Heart left ventricle (tissue), 16 donors: ENCODE measurements around the gene FUT4. TPM values are rescaled to one million over a fixed set of nuclear protein-coding genes. Genes with fewer than 3 reads are reported as not detected.
A peak's percentile ranks its signal among the peaks of the same experiment; 100 is the strongest.

ENCODE experiments used
- ATAC-seq, 4 donors: fragments of 200-7000 bp; cut with Tn5 transposase; one replicate each; pipeline ENCODE4 v1.9.1; 2020 to 2022; ENCODE audit warnings: moderate library complexity in 4 of 4, mild to moderate bottlenecking in 3 of 4, moderate number of reproducible peaks in 1 of 4
- DNase-seq, 5 donors: peaks; one replicate each; pipeline ENCODE4 v3.0.0-alpha.2; 2020
- H3K27ac ChIP-seq, 12 donors: fragments of 200-600 bp; sonication (generic) in 4 of 12; one replicate each; pipeline versions ENCODE4 v1.5.0 to v1.8.0; 2016 to 2022; ENCODE audit warnings: mild to moderate bottlenecking in 2 of 12
- H3K27me3 ChIP-seq, 9 donors: fragments of 200-600 bp; sonication (generic) in 2 of 9; one replicate each; pipeline versions ENCODE4 v1.5.1 to v1.8.0; 2016 to 2022; ENCODE audit warnings: mild to moderate bottlenecking in 3 of 9
- H3K36me3 ChIP-seq, 9 donors: fragments of 200-600 bp; sonication (generic) in 2 of 9; one replicate each; pipeline versions ENCODE4 v1.5.0 to v1.8.0; 2018 to 2022; ENCODE audit warnings: mild to moderate bottlenecking in 2 of 9
- H3K4me1 ChIP-seq, 12 donors: fragments of 200-600 bp; sonication (generic) in 4 of 12; one replicate each; pipeline versions ENCODE4 v1.5.0 to v1.8.0; 2016 to 2022; ENCODE audit warnings: mild to moderate bottlenecking in 3 of 12
- H3K4me3 ChIP-seq, 12 donors: fragments of 200-600 bp; sonication (generic) in 4 of 12; one replicate each; pipeline versions ENCODE4 v1.5.0 to v1.8.0; 2017 to 2022; ENCODE audit warnings: mild to moderate bottlenecking in 9 of 12, moderate library complexity in 4 of 12
- H3K9me3 ChIP-seq, 12 donors: fragments of 200-600 bp; sonication (generic) in 4 of 12; one replicate each; pipeline versions ENCODE4 v1.5.0 to v1.8.0; 2016 to 2022; ENCODE audit warnings: mild to moderate bottlenecking in 1 of 12
- CTCF ChIP-seq, 12 donors: fragments of 200-600 bp; sonication (generic) in 4 of 12; IDR thresholded peaks; one replicate each; pipeline versions ENCODE4 v1.5.0 to v1.8.0; 2018 to 2022; ENCODE audit warnings: antibody characterized with exemption in 12 of 12, mild to moderate bottlenecking in 5 of 12
- POLR2A ChIP-seq, 2 donors: fragments of 450-650 bp; IDR thresholded peaks; one replicate each; pipeline ENCODE4 v1.6.1; 2017; ENCODE audit warnings: antibody characterized with exemption in 2 of 2, mild to moderate bottlenecking in 2 of 2, moderate library complexity in 2 of 2
- WGBS, 4 donors: extraction: QIAGEN DNeasy Blood & Tissue Kit in 2 of 4; methylation state at CpG; one replicate each; pipeline versions ENCODE4 v1.1.5 to v1.1.7; 2013 to 2018; 5-methylcytosine and 5-hydroxymethylcytosine counted together
- intact Hi-C, 10 donors: fragments of 100-400 bp; cut with DNase I; formaldehyde crosslinking; loops; one replicate each; pipeline versions ENCODE4 v1.11.1 to v1.14.2; 2022
- polyA plus RNA-seq, 2 donors: library from polyadenylated mRNA; stranded (reverse); fragments of 200-250 nt; gene quantifications; one replicate each; pipeline ENCODE4 v1.2.3, GENCODE V29; 2013
- total RNA-seq, 9 donors: library from RNA; depleted of rRNA in 2 of 9; stranded (reverse); fragments of >200 nt in 2 of 9; fragmentation: NEBNext Ultra II Directional in 3 of 9; extraction: Animal tissue kit (Norgen Biotek cat#: 25700) in 3 of 9; gene quantifications; one replicate each; pipeline versions ENCODE4 v1.1.0 to v1.2.4, GENCODE V29; 2016 to 2023
- donor health status: ischemic (EF 13 %, LVEDD 7.1; RV severe dilation, severe dysfunction).
- donor health status: healthy with polysubstance abuse.
- donor health status: DM: no; HTN: yes; CAD: no.
- donor health status: DM: no; HTN: no; CAD: no.
- donor health status: ischemic (EF 25% LVEDD 6.9; RV normal size, moderate dysfunction).
- donor health status: ischemic (EF 25% LVEDD 5.7; RV mildly dilated, moderate dysfunction).
- donor health status: healthy.
- donor health status: DM: yes; HTN: yes; CAD: no.
- donor health status: ischemic (EF 35%, LVEDD 5.7; RV mildly dilated, moderate dysfunction).
- donor health status: nonischemic (EF 11% LVEDD 7.7; RV severe dilation, severe dysfunction).
- donor health status: DM: yes; HTN: yes; CAD: no.
- donor health status: PGD.
- donor health status: ischemic (EF 29% LVEDD 5.4; RV normal size, mild dysfunction).
- donor health status: nonischemic (EF 23%, LVEDD 6.1; RV moderate dilation, normal function).

Gene FUT4
- total and polyA plus RNA-seq, 11 donors, result 0.46 to 4.7 (median 1.2) TPM

GRCh38 chr11:94511932-94512781 is 31.6 kb upstream of the FUT4 start, which contains the start of gene C11orf97:
TSS of gene C11orf97 (plus strand) at chr11:94512461. CDS start at chr11:94512529, 68 bp downstream.
- intact Hi-C loops, result no loop called here
- H3K27ac ChIP-seq, result no peak within 1 kb of the TSS
- TF ChIP-seq POLR2A (IDR thresholded peaks at IDR 0.05), result no peak
- no peak for TF ChIP-seq CTCF (IDR thresholded peaks at IDR 0.05)
- peak; percentile 37 to 80 (median 60) for DNase-seq
- H3K9me3 ChIP-seq, result no peaks in the 10 kb centered on the region
- peak in 3 of 4 donors; percentile 69 to 91 (median 89) for ATAC-seq
- peak within 1 kb of the TSS; percentile 32 to 64 (median 52) for H3K4me3 ChIP-seq
- no peaks in the 10 kb centered on the region for H3K36me3 ChIP-seq
- WGBS, 4 donors, result 16 to 28% (median 18%) methylated on average over 38 to 53 of the region's 53 CpGs
- peaks cover 0 to 8% (median 0%) of the 10 kb centered on the region in 9 donors for H3K27me3 ChIP-seq
- H3K4me1 ChIP-seq, result peaks cover 0 to 16% (median 4%) of the 10 kb centered on the region in 12 donors

- ATAC-seq (no peak), DNase-seq (no peak)
- intact Hi-C loops, result no loop called here
- WGBS, 4 donors, result 73 to 74% (median 74%) methylated on average over 2 of the region's 2 CpGs
- Histone ChIP-seq H3K4me1 (peaks cover 0 to 16% (median 4%) of the 10 kb centered on the region in 12 donors), H3K4me3 (peak overlapping the region in 1 of 12 donors; percentile 49), H3K36me3 (no peaks in the 10 kb centered on the region), H3K27ac (no peak overlapping the region), H3K27me3 (peaks cover 0 to 8% (median 0%) of the 10 kb centered on the region in 9 donors), H3K9me3 (no peaks in the 10 kb centered on the region)
- TF ChIP-seq CTCF (IDR thresholded peaks at IDR 0.05) (no peak), POLR2A (IDR thresholded peaks at IDR 0.05) (no peak)
Measured at GRCh38 chr11:94513091-94513490, 30.6 kb upstream of the FUT4 start.

GRCh38 chr11:94515398-94515797 is 28.3 kb upstream of the FUT4 start:
- no peaks in the 10 kb centered on the region for H3K9me3 ChIP-seq
- intact Hi-C loops, result loop anchor here in 1 of 10 donors (5.0 kb wide), 1 partner anchor 87 kb away; no protein-coding TSS in a partner anchor
- no peak overlapping the region for H3K27ac ChIP-seq
- WGBS, 4 donors, result 74 to 82% (median 78%) methylated on average over 2 of the region's 2 CpGs
- H3K4me1 ChIP-seq, result peaks cover 0 to 19% (median 4%) of the 10 kb centered on the region in 12 donors
- ATAC-seq, result no peak
- H3K36me3 ChIP-seq, result no peaks in the 10 kb centered on the region
- H3K4me3 ChIP-seq, result no peak overlapping the region
- H3K27me3 ChIP-seq, result peaks cover 0 to 8% (median 0%) of the 10 kb centered on the region in 9 donors
- no peak for DNase-seq
- no peak for TF ChIP-seq POLR2A (IDR thresholded peaks at IDR 0.05)
- no peak for TF ChIP-seq CTCF (IDR thresholded peaks at IDR 0.05)

GRCh38 chr11:94516725-94517124 is 27.0 kb upstream of the FUT4 start:
- H3K36me3 ChIP-seq, result no peaks in the 10 kb centered on the region
- no peak overlapping the region for H3K4me3 ChIP-seq
- ATAC-seq (no peak), DNase-seq (no peak)
- peaks cover 0 to 19% (median 4%) of the 10 kb centered on the region in 12 donors for H3K4me1 ChIP-seq
- H3K9me3 ChIP-seq, result no peaks in the 10 kb centered on the region
- WGBS, 4 donors, result 35 to 96% (median 44%) methylated on average over 1 of the region's 1 CpG
- intact Hi-C loops, result loop anchor here in 1 of 10 donors (5.0 kb wide), 1 partner anchor 86 kb away; no protein-coding TSS in a partner anchor
- peaks cover 0 to 8% (median 0%) of the 10 kb centered on the region in 9 donors for H3K27me3 ChIP-seq
- H3K27ac ChIP-seq, result no peak overlapping the region
- TF ChIP-seq POLR2A (IDR thresholded peaks at IDR 0.05), result no peak
- no peak for TF ChIP-seq CTCF (IDR thresholded peaks at IDR 0.05)
